GM18498 (cell line): ENCODE data around the gene IL17RD.

Experiments used
- ATAC-seq: cut with Tn5 transposase; IDR thresholded peaks from one replicate; pipeline ENCODE4 v1.9.1; 2021; ENCODE audit warnings: mild to moderate bottlenecking, moderate library complexity; ENCODE audit not compliant: unreplicated experiment

IL17RD gene

GRCh38 chr3:57158813-57159738, 6.1 kb downstream of the IL17RD start:
- no peak for ATAC-seq

GRCh38 chr3:57158325-57158724, 6.8 kb downstream of the IL17RD start:
- no peak for ATAC-seq

GRCh38 chr3:57157545-57157944, 7.6 kb downstream of the IL17RD start:
- no peak for ATAC-seq

- no peak for ATAC-seq
These were observed 9.9 kb downstream of the IL17RD start for GRCh38 chr3:57155310-57155643.

- ATAC-seq, result no peak
These were observed 10.5 kb downstream of the IL17RD start for GRCh38 chr3:57154470-57155309.

- no peak for ATAC-seq
These were observed 12.7 kb downstream of the IL17RD start for GRCh38 chr3:57152151-57153143.

- no peak for ATAC-seq
These were observed 13.4 kb downstream of the IL17RD start for GRCh38 chr3:57151749-57152148.

- no peak for ATAC-seq
These were observed 14.1 kb downstream of the IL17RD start for GRCh38 chr3:57151021-57151449.

- ATAC-seq, result no peak
These were observed 15.0 kb downstream of the IL17RD start for GRCh38 chr3:57150113-57150581.

- ATAC-seq, result no peak
These were observed 18.1 kb downstream of the IL17RD start for GRCh38 chr3:57147071-57147470.

- no peak for ATAC-seq
These were observed 19.3 kb downstream of the IL17RD start for GRCh38 chr3:57145852-57146251.

- ATAC-seq, result no peak
These were observed 20.2 kb downstream of the IL17RD start for GRCh38 chr3:57144952-57145351.

GRCh38 chr3:57143886-57144459, 21.2 kb downstream of the IL17RD start:
- ATAC-seq, result no peak

- no peak for ATAC-seq
These were observed 22.8 kb downstream of the IL17RD start for GRCh38 chr3:57142411-57142723.

- ATAC-seq, result no peak
These were observed 23.3 kb downstream of the IL17RD start for GRCh38 chr3:57141719-57142410.

- ATAC-seq, result no peak
These were observed 24.3 kb downstream of the IL17RD start for GRCh38 chr3:57140894-57141293.

- ATAC-seq, result no peak
These were observed 29.0 kb downstream of the IL17RD start for GRCh38 chr3:57135964-57136719.

- ATAC-seq, result no peak
These were observed 32.0 kb downstream of the IL17RD start for GRCh38 chr3:57133157-57133556.

GRCh38 chr3:57132674-57133073, 32.5 kb downstream of the IL17RD start:
- no peak for ATAC-seq
